ENCODE measurements around the gene SLC26A2. TPM values are rescaled to one million over a fixed set of nuclear protein-coding genes. Genes with fewer than 3 reads are reported as not detected.

Gene SLC26A2
- total RNA-seq, result 10 to 100 TPM in 1 of 2 donors, 1 to 10 TPM in 1; 7.2 to 12.0 TPM

DNA sequence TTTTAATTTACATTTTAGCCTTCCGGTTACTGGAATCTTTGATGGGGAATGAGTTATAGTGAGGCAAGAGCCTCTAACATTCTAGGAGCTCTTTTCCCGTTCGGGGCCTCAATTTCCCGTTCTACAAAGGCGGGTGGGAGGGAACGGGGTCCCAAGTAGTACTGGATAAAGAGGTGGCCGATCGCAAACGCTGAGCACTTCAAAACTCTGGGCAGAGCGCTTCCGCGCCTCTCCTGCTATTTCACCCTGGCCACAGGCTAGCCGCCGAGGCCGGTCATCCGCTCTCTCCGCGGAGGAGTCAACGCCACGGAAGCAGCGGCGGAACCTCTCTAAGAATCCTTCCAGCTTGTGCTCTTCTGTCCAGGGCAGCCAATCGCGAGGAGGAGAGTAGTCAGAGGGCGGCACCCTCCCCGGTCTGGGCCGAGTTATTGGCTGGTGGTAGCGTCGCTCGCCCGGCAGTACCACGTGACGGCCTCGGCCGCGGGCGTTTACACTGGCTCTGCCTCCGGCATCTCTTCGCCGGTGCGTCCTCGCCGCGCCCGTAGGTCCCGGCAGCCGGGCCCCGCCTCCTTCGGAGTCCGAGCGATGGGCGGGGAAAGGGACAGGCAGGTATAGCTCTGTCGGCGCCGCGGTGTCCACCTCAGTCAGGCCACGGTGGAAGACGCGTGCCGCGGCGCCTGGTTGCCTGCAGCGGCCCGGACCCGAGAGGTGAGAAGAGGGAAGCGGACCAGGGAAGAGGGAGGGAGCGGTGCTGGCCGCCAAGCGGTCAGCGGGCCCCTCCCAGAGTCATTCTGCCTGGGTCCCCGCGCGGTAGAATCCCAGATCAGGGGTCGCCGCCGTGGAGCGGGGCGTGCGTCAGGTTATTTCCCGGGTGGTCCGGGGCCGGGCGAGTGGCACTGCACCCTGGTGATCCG is at the start of gene SLC26A2:
Gene SLC26A2 (plus strand): TSS at position 487 of the 914 bp plus-strand sequence. CDS start 16,895 bp downstream, outside the sequence.
- Histone ChIP-seq H3K9me3 (no peaks in the 10 kb centered on the region), H3K27ac (peak within 1 kb of the TSS; percentile 76 to 88), H3K36me3 (no peaks in the 10 kb centered on the region), H3K4me3 (peak within 1 kb of the TSS; percentile 78 to 85), H3K4me1 (peaks cover 0 to 19% of the 10 kb centered on the region in 2 donors), H3K27me3 (no peaks in the 10 kb centered on the region)
- peak; percentile 99 for DNase-seq (ENCODE audit: low spot score)
- TF ChIP-seq, protein P1, sequence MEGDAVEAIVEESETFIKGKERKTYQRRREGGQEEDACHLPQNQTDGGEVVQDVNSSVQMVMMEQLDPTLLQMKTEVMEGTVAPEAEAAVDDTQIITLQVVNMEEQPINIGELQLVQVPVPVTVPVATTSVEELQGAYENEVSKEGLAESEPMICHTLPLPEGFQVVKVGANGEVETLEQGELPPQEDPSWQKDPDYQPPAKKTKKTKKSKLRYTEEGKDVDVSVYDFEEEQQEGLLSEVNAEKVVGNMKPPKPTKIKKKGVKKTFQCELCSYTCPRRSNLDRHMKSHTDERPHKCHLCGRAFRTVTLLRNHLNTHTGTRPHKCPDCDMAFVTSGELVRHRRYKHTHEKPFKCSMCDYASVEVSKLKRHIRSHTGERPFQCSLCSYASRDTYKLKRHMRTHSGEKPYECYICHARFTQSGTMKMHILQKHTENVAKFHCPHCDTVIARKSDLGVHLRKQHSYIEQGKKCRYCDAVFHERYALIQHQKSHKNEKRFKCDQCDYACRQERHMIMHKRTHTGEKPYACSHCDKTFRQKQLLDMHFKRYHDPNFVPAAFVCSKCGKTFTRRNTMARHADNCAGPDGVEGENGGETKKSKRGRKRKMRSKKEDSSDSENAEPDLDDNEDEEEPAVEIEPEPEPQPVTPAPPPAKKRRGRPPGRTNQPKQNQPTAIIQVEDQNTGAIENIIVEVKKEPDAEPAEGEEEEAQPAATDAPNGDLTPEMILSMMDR (IDR thresholded peaks at IDR 0.05), result no peak

DNA sequence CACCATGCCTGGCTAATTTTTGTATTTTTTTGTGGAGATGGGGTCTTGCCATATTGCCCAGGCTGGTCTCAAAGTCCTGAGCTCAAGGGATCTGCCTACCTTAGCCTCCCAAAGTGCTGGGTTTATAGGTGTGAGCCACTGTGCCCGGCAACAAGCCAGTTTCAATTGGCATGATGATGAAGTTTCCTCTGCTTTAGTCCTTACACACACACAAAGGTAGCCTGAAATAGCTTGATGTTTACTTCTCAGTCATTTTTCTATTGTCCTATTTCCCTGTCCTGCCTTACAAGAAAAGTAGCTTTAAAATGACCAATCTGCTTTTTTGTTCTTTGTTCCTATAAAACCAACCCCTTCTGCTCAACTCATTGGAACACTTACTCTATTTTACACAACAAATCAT is 49.5 kb upstream of the SLC26A2 start:
- H3K9me3 ChIP-seq, result no peaks in the 10 kb centered on the region
- H3K36me3 ChIP-seq, result no peaks in the 10 kb centered on the region
- no peaks in the 10 kb centered on the region for H3K4me1 ChIP-seq
- no peak for DNase-seq (ENCODE audit: low spot score)
- no peak overlapping the region for H3K4me3 ChIP-seq
- TF ChIP-seq, protein P1 (IDR thresholded peaks at IDR 0.05), result no peak
- no peaks in the 10 kb centered on the region for H3K27me3 ChIP-seq
- H3K27ac ChIP-seq, result no peak overlapping the region

DNA sequence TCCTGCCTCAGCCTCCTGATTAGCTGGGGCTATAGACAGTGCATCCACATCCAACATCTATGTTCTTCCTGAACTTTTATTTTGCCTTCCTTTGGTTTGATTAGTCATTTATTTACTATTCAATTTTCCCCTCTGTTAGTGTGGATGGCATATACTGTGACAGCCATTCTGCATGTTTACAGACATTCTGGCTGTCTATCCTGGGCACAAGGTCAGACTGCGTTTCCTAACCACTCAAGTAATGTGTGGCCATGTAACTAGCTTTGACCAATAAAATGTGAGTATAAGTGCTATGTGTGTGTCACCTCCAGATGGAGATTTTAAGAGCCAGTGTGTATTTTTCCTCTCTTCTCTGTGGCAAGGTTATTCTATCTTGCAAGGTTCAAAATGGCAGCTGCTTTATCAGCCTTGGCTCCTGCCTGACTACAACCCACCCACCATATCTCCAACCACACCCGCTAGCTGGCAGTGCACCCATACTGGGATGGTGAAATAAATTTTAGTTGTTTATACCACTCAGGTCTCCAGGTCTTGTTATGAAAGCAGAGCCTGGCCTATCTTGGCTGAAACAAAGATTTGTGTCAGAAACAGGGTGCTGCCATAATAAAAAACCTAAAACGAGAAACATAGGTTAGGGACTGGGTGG is 48.2 kb upstream of the SLC26A2 start:
- no peak overlapping the region for H3K4me3 ChIP-seq
- TF ChIP-seq, protein P1 (IDR thresholded peaks at IDR 0.05), result no peak
- no peaks in the 10 kb centered on the region for H3K9me3 ChIP-seq
- H3K27ac ChIP-seq, result no peak overlapping the region
- no peaks in the 10 kb centered on the region for H3K27me3 ChIP-seq
- no peaks in the 10 kb centered on the region for H3K36me3 ChIP-seq
- H3K4me1 ChIP-seq, result peaks cover 0 to 5% of the 10 kb centered on the region in 2 donors
- no peak for DNase-seq (ENCODE audit: low spot score)

DNA sequence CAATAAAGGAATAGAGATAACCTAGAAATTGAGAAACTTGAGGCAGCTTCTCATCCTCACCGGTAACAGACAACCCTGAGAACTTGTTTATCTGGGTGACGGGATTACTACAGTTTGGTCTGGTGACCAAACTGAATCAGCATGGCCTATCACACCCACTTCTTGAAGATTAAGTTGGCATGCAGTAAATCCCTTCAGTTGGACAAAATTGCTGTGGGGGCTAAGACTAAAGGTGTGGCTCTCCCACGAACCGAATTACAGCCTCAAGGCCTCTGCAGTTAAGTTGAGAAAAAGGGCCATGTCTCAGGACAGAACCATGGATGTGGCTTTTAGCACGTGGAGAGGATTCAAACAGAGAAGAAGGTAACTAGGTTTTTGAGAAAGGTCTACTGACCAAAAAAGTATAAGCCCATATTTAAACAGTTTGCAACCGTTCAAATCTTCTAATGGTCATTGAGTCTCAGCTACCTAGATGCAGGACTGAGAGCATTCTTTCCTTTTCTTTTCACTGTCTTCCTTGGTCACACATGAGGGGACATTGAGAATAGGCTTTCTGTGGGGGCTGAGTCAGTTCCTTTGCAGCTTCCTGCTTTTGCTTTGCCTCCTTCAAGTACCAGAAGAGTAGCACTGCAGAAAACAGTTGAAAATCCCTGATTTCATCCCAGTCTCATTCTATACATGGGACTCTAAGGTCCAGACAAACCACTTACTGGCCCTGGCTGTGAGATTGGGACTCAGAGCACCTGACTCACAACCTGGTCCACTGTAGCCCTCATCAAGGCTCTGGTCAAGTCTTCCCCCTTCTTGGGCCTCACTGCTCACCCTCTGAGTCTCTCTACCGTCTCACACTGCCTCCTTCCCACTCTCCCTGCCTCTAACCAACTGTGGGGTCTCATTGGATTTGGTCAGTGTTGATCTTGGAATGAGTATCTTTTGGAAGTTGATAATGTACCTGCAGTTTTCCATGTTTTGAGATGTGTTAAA is 46.8 kb upstream of the SLC26A2 start:
- Histone ChIP-seq H3K4me3 (no peak overlapping the region), H3K9me3 (no peaks in the 10 kb centered on the region), H3K27ac (no peak overlapping the region), H3K4me1 (peaks cover 0 to 6% of the 10 kb centered on the region in 2 donors), H3K27me3 (no peaks in the 10 kb centered on the region), H3K36me3 (no peaks in the 10 kb centered on the region)
- no peak for DNase-seq (ENCODE audit: low spot score)
- TF ChIP-seq, protein P1 (IDR thresholded peaks at IDR 0.05), result no peak

All from right atrium auricular region (tissue), 2 donors.